ENCODE results near the gene ZFC3H1.

The ZFC3H1 gene

GRCh38 chr12:71653137-71653536, 10.5 kb downstream of the ZFC3H1 start:
- in situ Hi-C loops (cut with HindIII; ENCODE audit: low sequenced_read_pairs), result no loop called here
- TF ChIP-seq CTCF (IDR thresholded peaks at IDR 0.05; ENCODE audit: low read depth, low read length, missing control alignments), result no peak
- no peak overlapping the region for H3K4me3 ChIP-seq (ENCODE audit: low read depth, low read length)
- no peak for DNase-seq (ENCODE audit: low read depth)

GRCh38 chr12:71652656-71653055, 11.0 kb downstream of the ZFC3H1 start:
- in situ Hi-C loops (cut with HindIII; ENCODE audit: low sequenced_read_pairs), result no loop called here
- no peak for TF ChIP-seq CTCF (IDR thresholded peaks at IDR 0.05; ENCODE audit: low read depth, low read length, missing control alignments)
- no peak overlapping the region for H3K4me3 ChIP-seq (ENCODE audit: low read depth, low read length)
- no peak for DNase-seq (ENCODE audit: low read depth)

- in situ Hi-C loops (cut with HindIII; ENCODE audit: low sequenced_read_pairs), result no loop called here
Measured at GRCh38 chr12:71649401-71649800, 14.2 kb downstream of the ZFC3H1 start.

GRCh38 chr12:71648537-71648936, 15.1 kb downstream of the ZFC3H1 start:
- no peak for TF ChIP-seq CTCF (IDR thresholded peaks at IDR 0.05; ENCODE audit: low read depth, low read length, missing control alignments)
- in situ Hi-C loops (cut with HindIII; ENCODE audit: low sequenced_read_pairs), result no loop called here
- no peak for DNase-seq (ENCODE audit: low read depth)
- H3K4me3 ChIP-seq (ENCODE audit: low read depth, low read length), result no peak overlapping the region

More at GRCh38 chr12:71649401-71649800, 14.2 kb downstream of the ZFC3H1 start:
- DNase-seq (ENCODE audit: low read depth), result no peak
- H3K4me3 ChIP-seq (ENCODE audit: low read depth, low read length), result no peak overlapping the region
- TF ChIP-seq CTCF (IDR thresholded peaks at IDR 0.05; ENCODE audit: low read depth, low read length, missing control alignments), result no peak

- TF ChIP-seq CTCF (IDR thresholded peaks at IDR 0.05; ENCODE audit: low read depth, low read length, missing control alignments), result no peak
- in situ Hi-C loops (cut with HindIII; ENCODE audit: low sequenced_read_pairs), result no loop called here
- no peak overlapping the region for H3K4me3 ChIP-seq (ENCODE audit: low read depth, low read length)
- no peak for DNase-seq (ENCODE audit: low read depth)
Measured at GRCh38 chr12:71646512-71646911, 17.1 kb downstream of the ZFC3H1 start.

- TF ChIP-seq CTCF (IDR thresholded peaks at IDR 0.05; ENCODE audit: low read depth, low read length, missing control alignments), result no peak
- DNase-seq (ENCODE audit: low read depth), result no peak
- in situ Hi-C loops (cut with HindIII; ENCODE audit: low sequenced_read_pairs), result no loop called here
- no peak overlapping the region for H3K4me3 ChIP-seq (ENCODE audit: low read depth, low read length)
Measured at GRCh38 chr12:71645268-71645667, 18.4 kb downstream of the ZFC3H1 start.

GRCh38 chr12:71642264-71642663, 21.4 kb downstream of the ZFC3H1 start:
- no peak for TF ChIP-seq CTCF (IDR thresholded peaks at IDR 0.05; ENCODE audit: low read depth, low read length, missing control alignments)
- DNase-seq (ENCODE audit: low read depth), result no peak
- no peak overlapping the region for H3K4me3 ChIP-seq (ENCODE audit: low read depth, low read length)
- in situ Hi-C loops (cut with HindIII; ENCODE audit: low sequenced_read_pairs), result no loop called here

Data from astrocyte of the cerebellum (primary cell).